GM19043 (cell line): ENCODE measurements around the gene CSNK1E.

Experiments used
- ATAC-seq: cut with Tn5 transposase; IDR thresholded peaks from one replicate; pipeline ENCODE4 v1.9.1; 2021; ENCODE audit warnings: low read depth; ENCODE audit not compliant: unreplicated experiment

CSNK1E gene

DNA sequence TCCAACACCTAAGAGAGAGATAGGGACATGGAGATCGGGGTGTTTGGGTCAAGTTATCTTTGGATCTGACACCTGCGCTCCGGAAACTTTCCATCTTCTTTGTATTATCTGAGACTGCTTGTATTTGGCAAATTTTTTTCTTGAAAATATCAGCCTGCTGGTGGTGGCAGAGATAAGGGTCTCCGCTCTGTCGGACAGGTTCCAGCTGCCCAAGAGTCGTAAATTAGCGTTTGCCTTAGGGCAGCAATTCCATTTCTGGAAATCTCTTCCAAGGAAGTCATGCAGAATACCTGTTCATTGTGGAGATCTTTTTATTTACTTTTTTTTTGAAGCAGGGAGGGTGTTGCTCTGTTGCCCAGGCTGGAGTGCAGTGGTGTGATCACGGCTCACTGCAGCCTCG, 19.5 kb upstream of the CSNK1E start:
- ATAC-seq: no peak

DNA sequence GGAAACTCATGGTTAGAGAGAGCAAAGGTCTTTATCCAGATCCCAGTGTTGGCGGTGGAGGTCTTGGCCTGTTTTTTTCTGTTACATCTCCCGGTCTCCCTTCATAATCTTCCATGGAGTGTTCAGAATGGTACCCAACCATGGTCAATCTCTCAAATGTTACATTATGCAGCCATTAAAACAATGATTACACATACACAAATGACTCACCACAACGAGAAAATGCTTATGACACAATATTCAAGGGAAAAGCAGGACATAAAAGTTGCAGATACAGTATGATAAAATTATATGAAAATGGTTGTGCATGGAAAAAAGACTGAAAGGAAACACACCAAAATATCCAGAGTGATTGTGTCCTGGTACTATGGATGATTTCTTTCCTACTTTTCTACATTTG, 17.8 kb upstream of the CSNK1E start:
- no peak for ATAC-seq

DNA sequence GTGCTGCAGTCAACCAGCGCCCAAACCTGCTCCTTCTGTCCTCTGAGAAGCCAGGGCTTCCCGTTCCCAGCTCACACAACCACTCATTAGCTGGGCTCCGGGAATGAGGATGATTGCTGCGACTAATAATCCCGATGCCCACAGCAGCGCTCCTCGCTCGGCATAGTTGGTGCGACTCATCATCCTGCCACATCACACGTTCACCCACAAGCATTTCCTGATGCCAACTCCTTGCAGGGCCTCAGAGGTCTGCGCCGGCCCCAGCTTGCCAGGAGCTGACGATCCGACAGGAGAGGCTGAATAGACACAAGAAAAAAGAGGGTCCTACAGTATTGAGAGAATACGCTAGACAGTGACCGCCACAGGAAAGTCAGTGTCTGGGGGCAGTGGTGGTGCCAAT, 10.6 kb upstream of the CSNK1E start:
- ATAC-seq: no peak

DNA sequence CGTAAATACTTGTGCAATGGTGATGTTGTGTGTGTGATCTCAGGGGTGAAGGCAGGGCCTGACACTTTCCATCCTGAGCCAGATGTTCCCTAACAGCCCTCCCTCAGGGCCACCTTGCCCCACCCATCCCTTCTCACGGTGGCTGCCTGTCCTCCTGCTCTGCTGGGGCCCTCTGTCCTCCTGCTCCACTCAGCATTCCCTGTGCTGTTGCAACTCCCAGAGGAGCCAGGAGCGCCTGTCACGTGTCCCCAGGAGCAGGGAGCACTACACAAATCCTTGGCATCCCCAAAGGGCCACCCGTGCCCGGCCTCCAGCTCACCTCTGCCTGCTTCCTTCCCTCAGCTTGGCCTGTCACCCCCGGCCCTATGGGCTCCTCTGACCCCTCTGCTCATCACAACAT, 10.2 kb upstream of the CSNK1E start:
- no peak for ATAC-seq

DNA sequence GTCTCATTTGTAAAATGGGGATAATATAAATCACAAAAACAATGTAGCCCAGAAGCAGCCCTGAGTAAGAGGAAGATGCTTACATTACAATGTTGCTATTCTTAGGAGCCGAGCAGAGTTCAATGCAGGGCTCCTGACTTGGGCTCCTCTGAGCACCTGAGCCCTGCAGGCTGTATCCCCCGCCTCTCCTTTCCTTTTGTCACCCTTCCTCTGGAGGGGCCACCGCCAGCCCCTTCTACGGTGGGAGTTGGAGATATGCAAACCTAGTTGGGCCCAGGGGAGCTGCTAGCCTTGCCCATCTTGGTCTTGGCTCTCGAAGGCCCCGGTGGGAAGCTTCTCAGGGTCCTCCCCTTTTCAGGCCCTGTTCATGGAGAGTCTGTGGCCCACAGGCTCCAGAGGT, 8.4 kb upstream of the CSNK1E start:
- no peak for ATAC-seq

DNA sequence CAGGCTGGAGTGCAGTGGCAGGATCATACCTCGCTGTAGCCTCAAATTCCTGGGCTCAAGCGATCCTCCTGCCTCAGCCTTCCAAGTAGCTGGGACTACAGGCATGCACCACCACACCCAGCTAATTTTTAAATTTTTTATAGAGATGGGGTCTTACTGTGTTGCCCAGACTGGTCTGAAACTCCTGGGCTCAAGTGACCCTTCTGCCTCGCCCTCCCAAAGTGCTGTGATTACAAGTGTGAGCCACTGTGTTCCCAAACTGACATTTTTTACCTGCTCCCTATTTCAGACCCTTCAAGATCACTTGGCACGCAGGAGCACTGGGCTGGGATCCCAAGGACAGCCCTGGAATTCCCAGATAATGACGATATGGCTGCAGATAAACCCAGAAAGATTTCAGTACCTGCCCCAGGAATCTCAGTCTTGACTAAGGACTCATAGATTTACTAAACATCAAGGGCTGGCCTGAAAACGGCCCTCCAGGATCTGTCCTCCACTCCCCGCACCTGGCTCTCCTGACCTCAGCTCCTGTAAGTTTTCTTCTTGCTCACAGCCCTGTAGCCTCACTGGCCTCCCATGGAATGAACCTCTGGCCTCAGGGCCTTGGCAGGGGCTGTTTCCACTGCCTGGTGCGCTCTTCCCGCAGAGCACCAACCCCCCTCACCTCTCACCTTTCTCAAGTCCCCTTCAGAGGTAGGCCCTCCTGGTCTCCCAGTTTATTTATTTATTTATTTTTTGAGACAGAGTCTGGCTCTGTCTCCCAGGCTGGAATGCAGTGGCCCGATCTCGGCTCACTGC, 3.6 kb upstream of the CSNK1E start:
- ATAC-seq: no peak

DNA sequence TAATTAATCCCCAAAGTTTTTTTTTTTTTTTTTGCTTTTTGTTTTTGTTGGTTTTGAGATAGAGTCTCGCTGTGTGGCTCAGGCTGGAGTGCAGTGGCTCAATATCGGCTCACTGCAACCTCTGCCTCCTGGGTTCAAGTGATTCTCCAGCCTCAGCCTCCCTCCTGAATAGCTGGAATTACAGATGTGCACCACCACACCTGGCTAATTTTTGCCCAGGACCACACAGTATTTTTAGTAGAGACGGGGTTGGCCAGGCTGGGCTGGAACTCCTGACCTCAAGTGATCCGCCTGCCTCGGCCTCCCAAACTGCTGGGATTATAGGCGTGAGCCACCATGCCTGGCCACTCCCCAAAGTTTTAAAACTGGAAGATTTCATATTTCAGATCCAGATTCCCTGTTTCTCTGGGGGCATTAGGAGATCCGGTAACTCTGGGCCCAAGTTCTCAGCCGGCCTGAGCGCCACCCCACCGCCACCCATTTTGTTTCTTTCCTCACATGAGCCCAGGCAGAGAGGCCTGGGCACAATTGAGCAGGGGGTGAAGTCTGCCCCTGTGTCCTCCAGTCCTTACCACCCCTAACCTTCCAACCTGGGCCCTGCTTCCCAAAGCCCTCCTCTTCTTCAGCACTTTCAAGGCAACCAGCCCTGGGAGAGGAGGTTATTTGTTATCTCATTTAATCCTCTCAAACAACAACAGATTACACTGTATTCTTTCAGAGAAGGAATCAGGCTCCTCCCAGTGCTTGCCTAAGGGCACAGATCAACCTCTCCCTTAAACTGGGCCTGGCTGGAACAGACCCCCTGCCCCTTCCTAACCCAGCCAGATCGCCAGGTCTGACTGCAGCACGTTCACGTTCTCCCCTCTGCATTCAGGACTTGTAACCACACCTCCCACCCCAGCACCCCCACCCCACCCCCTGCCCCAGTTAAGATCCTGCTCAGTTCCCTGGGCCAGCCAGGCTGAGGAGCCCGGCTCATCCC, 1.9 kb upstream of the CSNK1E start:
- ATAC-seq: no peak

DNA sequence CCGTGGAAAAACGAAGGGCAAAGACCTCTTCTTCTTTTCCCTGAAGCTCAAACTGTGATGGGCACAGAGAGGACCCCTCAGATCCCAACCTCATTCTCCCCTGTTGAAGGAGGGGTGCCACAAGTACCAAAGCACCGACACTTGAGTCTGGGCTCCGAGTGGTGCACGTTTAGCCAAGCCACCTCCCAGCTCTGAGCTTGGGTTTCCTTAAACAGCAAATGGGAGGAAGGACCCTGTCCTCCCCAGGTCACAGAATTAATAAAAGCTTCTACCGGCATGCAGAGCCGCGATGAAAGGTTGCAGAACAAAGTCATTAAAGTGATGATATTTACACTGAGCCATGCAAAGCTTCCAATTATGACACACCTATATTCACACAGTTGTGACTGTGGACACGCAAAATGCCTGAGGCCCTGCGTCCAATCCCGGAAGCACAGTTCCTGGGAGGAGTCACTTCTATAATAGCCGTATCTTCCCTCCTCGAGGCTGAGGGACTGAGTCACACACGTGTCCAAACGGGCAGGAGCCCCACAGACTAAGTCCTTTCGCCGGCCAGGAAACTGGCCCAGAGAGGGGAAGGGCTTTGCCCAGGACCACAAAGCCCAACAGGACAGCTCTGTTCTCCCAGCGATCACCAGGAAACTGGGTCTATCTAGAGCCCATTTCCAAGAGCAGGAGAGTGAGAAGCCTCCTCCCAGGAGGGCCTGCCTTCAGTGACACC, 922 bp upstream of the CSNK1E start:
- no peak for ATAC-seq

DNA sequence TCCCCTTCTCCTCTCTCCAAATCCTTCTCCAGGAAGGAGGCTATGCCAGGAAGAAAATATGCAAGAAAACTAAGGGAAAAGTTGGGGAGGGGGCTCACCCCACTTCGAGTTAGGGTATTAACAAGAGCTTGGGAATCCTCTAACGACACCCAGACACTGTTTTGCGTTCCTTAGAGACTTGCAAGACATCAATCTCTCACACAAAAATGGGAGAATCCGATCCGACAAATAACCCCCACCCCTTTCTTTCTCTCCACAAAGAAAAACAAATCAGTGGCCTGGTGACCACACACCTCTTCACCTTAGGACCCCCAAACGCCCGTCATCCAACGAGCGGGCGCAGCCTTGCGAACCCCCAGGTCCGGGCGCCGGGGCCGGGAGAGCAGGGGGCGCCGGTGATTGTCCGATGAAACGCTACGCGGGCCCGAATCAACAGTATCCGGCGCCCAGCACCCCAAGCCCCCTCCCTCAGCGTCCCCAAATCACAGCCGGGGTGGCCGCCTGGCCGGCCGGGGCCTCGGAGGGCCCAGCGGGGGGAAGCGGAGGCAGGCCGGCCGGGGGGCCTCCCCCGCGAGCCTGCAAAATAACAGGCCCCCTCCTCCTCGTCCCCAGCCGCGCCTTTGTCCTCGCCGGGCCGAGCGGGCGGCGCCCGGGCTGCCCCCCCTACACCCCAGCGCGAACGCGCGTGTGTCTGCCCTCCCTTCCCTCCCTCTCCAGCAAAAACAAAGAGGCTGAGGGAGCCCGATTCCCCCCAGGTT, 690 bp downstream of the CSNK1E start:
- ATAC-seq: no peak

DNA sequence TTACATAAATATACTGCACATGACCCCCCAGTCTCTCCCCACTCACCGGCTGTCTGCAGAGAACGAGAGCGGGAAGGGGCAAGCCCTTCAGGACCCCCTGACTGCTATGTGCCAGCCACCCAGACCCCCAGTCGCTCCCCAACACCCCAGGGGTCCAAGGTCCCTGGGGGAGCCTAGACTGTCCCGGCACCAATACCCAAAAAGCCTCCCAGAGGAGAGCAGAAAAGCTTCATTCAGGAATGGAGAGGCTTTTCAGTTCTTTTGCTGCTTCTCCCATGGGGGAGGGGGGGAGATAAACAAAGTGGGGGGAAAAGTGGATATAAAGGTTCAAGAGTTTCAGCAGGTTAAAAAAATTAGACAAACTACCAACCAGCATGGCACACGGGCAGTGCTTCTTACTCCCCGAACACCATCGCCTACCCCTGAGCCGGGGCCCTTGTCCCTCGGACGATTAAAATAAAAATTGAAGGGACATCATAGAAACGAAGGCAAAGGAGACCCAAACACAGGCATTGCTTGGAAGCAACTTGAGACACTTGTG, 1.3 kb downstream of the CSNK1E start:
- no peak for ATAC-seq

DNA sequence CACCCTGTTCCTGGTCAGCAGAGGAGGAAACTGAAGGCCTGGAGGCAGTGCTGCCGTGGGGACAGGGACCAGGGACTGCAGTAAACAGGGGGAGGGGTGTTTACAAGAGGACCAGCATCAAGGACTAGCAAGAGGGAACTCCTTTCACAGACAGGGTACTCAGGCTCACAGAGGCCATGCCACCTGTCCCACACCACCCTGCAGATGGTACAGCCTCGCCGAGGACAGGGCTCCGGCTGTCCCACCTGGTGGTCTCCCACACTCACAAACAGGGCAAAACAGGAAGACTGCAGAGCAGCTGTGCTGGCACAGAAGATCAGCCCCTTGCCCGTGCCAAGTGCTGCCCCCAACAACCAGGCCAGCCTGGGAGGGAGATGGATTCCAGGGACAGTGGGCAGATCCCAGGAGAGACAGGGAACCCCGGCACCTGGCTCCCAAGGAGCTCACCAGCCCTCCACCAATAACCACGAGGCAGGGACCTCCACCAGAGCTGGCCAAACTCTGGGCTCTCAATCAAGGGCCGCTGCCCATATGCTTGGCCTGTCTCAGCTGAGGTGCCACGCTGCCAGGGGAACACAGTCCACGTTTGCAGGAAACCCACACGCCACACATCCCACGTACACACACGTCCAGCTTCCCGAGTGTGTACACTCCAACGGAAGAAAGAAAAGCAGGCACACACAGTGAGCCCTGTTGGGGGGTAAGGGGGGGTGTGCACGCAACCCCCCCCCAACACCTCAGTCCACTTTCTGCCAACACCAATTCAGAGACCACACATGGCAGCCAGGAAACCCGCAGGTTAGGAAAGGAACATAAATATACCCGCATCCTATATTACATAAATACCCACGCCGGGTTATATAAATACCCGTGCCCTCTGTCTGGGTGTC, 2.1 kb downstream of the CSNK1E start:
- ATAC-seq: no peak

DNA sequence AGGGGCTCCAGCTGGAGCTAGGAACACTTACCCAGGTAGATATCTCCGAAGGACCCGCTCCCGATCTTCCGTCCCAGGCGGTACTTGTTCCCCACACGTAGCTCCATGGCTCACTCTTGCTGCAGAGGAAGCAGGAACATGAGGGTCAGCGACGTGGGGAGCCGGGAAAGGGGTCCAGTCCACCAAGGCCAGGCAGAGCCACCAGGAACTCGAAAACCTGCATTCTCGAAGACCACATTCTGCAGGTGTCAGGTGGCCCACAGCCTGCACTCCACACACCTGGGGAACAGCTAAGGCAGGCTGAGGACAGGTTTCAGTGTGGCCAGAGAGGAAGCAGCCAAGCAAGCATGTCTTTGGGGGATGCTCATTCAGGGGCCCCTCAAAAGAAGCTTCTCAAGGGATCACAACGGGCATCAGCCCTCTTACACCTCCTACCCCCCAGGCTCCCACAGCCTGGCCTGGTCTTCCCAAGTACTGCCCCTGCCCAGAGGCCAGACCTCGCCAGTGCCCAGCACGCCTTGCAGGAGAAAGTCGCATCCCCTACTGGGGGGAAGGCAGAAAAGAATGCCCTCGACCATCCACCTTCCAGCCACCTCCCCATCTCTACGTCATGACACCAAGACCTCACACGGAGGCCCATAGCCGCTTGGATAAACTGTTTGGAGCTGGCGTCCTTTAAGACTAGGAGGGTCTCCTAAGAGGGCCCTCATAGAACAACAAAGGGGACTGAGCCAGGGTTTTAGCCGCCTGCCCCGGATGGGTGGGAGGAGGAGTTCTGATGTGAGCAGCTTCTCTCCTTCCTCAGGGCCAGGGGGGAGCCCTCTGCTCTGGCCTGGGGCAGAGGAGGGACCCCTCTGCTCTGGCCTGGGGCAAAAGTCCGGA, 2.9 kb downstream of the CSNK1E start:
- no peak for ATAC-seq

DNA sequence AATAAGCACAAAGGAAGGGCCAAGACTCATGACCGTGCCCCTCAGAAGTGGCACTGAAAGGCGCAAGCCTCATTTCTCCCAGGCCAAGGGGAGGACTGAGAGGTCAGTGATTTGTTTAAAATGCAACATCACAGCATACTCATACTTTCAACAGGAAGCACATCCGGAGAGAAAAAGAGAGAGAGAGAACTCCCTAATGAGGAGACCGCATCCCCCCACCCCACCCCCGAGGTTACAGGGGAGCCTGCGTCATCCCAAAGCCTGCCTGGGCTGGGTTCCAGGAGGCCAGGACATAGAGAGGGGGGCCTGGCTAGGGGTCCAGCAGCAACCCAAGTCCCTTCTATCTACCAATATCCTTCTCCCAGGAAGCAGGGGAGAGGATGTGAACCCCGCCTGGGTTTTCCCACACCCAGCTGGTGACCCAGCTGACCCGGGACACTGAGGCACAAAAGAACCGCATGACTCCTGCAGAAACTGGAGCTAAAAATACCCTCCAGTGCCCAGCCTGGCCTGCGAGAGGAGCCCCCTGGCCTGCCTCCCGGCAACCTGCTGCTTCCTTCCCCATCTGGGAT, 3.8 kb downstream of the CSNK1E start:
- no peak for ATAC-seq

DNA sequence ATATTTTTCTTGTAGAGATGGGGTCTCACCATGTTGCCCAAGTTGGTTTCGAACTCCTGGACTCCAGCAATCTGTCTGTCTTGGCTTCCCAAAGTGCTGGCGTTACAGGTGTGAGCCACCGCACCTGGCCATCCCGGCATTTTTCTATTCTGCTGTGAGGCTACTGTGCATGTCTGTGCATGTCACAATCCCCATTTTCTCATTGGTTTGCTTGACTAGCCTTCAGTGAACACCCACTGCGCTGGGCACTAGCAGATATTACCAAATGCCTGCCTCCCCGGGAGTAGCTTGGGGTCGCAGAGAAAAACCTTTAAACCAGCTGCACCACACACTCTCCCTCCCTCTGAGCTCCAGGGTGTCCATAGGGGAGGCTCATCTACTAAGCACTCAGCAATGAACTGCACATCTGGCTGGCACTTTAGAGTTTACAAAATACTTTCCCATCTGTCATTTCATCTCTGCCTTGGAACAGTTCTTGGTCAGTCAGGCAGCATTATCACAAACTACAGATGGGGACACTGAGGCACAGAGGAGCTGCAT, 4.9 kb downstream of the CSNK1E start:
- ATAC-seq: no peak

DNA sequence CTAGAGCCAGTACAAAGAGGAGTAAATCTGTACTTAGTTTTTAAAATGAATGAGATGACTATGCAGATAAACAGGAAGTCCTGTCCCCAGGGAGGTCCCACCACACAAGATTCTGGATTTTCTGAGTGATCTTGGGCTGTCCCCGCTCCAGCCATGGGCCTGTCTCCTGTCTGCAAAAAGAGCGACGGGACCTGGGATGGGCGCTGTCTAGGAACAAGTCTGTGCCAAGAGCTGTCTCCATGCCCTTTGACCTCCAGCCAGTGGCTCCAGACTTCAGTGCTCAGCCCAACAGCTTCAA, 6.0 kb downstream of the CSNK1E start:
- no peak for ATAC-seq

DNA sequence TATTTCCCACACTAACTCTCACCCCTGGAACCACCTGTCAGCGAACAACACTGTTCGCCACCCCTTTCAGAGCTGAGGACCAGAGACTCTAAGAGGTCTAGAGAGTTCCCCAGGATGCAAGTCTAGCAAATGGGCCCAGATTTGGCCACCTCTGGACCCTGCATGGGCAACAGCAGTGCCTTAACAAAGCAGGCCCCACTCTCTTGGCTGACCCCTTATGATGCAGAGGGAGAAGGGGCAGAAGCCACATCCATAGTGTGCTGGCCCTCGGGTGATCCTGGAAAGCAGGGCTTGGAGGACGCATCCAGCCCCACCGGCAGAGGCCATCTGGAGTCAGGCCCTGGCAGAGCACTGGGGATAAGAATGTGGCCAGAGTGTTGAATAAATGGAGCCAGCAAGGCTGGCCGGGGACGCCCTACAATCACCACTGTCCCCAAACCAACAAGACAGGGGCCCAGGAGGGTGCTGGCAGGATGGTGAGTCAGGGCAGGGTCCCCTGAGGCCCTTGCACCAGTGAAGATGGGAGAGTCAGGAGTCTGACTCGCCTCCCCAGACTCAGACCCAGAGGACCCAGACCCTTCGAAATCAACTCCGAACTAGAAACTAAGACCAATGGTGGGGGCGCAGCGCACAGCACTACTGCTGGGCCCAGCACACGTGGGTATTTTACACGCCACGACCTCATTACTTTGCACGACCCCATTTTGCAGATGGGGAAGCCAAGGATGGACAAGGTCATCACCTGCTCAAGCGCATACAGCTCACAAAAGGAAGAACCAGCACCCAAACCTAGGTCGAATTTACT, 6.5 kb downstream of the CSNK1E start:
- no peak for ATAC-seq
